Measurements from ENCODE around the gene UPK2. TPM values are rescaled to one million over a fixed set of nuclear protein-coding genes. Genes with fewer than 3 reads are reported as not detected.

Gene UPK2
- total and polyA plus RNA-seq, 2 of the 13 experiments (the other 11 are each of a cell fraction or from before 2014, with no cell fraction given), result not detected

DNA sequence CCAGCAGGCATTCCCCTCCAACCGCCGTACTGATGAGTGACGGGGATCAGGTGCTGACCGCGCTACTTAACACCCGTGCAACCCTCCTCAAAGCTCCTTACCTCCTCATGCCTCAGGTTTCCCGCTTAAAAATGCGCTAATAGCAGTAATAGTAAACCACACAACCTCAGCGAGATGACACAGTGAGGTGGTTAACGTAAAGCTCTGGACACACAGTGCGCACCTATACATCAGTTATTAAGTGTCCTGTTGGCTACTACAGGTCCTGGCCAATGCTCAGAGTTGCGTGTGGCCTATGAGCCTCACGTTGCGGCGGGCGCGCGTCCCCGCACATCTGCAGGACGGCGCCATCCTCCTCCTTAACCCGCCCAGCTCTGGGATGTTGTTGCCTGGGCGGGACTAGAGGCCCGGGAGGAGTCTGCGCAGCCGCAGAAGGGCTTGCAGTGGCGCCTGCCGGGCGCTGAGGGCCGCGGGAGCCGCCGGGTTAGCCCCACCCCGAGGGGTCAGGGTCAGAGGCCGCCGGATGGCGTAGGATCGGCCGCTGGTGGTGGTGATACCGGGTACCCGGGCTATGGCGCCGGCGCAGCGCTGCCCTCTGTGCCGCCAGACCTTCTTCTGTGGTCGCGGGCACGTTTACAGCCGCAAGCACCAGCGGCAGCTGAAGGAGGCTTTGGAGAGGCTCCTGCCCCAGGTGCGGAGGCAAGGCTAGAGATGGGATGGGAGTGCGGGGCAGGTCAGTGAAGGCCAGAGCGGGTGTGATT is 41.7 kb downstream of the UPK2 start, which contains the start of gene CENATAC (continued):
- TF ChIP-seq FOXA1 (IDR thresholded peaks at IDR 0.05), result no peak
- TF ChIP-seq FOXA1 (CRISPR knock-in tag; IDR thresholded peaks at IDR 0.05), result 0 out of 2 replicates have a peak, but pooled peaks have one; percentile 22
- TF ChIP-seq ZNF670 (CRISPR knock-in tag; IDR thresholded peaks at IDR 0.05; ENCODE audit: borderline replicate concordance), result 0 out of 2 replicates have a peak, but pooled peaks have one; percentile 34
- TF ChIP-seq ZSCAN30 (CRISPR knock-in tag; IDR thresholded peaks at IDR 0.05), result no peak
- TF ChIP-seq ZFP36L1 (CRISPR knock-in tag; IDR thresholded peaks at IDR 0.05), result peak; percentile 60
- no peak for TF ChIP-seq CREB1 (IDR thresholded peaks at IDR 0.05)
- TF ChIP-seq CREB1 (CRISPR knock-in tag; IDR thresholded peaks at IDR 0.05), result peak; percentile 50
- no peak for TF ChIP-seq TCF7 (IDR thresholded peaks at IDR 0.05; ENCODE audit: low read depth)
- TF ChIP-seq, protein P1, sequence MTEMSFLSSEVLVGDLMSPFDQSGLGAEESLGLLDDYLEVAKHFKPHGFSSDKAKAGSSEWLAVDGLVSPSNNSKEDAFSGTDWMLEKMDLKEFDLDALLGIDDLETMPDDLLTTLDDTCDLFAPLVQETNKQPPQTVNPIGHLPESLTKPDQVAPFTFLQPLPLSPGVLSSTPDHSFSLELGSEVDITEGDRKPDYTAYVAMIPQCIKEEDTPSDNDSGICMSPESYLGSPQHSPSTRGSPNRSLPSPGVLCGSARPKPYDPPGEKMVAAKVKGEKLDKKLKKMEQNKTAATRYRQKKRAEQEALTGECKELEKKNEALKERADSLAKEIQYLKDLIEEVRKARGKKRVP (CRISPR knock-in tag; IDR thresholded peaks at IDR 0.05), result peak in 1 of 2 experiments; percentile 46; a peak in 1 of 4 replicates
- TF ChIP-seq ZFP82 (CRISPR knock-in tag; IDR thresholded peaks at IDR 0.05; ENCODE audit: borderline replicate concordance), result no peak
- peak; percentile 80 for TF ChIP-seq THAP11 (CRISPR knock-in tag; IDR thresholded peaks at IDR 0.05)
- peak; percentile 38 for TF ChIP-seq PAXIP1 (CRISPR knock-in tag; conservative IDR thresholded peaks at IDR 0.05)
- TF ChIP-seq, protein P2, sequence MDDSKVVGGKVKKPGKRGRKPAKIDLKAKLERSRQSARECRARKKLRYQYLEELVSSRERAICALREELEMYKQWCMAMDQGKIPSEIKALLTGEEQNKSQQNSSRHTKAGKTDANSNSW (CRISPR knock-in tag; IDR thresholded peaks at IDR 0.05; ENCODE audit: borderline replicate concordance), result peak; percentile 79; the same call in 1 of the 2 replicates
- no peak for TF ChIP-seq HOXA9 (CRISPR knock-in tag; IDR thresholded peaks at IDR 0.05; ENCODE audit: borderline replicate concordance)
- peak; percentile 57; the same call in 1 of the 2 replicates for TF ChIP-seq ZBTB25 (CRISPR knock-in tag; IDR thresholded peaks at IDR 0.05)
- 0 out of 2 replicates have a peak, but pooled peaks have one; percentile 15 for TF ChIP-seq HNF4G (IDR thresholded peaks at IDR 0.05; ENCODE audit: borderline replicate concordance, low read depth, low read length)
- peak; percentile 18; the same call in 1 of the 2 replicates for TF ChIP-seq HNF4G (CRISPR knock-in tag; IDR thresholded peaks at IDR 0.05; ENCODE audit: borderline replicate concordance, low read depth)
- TF ChIP-seq REPIN1 (CRISPR knock-in tag; IDR thresholded peaks at IDR 0.05; ENCODE audit: borderline replicate concordance, low read depth), result no peak
- TF ChIP-seq, protein P3, sequence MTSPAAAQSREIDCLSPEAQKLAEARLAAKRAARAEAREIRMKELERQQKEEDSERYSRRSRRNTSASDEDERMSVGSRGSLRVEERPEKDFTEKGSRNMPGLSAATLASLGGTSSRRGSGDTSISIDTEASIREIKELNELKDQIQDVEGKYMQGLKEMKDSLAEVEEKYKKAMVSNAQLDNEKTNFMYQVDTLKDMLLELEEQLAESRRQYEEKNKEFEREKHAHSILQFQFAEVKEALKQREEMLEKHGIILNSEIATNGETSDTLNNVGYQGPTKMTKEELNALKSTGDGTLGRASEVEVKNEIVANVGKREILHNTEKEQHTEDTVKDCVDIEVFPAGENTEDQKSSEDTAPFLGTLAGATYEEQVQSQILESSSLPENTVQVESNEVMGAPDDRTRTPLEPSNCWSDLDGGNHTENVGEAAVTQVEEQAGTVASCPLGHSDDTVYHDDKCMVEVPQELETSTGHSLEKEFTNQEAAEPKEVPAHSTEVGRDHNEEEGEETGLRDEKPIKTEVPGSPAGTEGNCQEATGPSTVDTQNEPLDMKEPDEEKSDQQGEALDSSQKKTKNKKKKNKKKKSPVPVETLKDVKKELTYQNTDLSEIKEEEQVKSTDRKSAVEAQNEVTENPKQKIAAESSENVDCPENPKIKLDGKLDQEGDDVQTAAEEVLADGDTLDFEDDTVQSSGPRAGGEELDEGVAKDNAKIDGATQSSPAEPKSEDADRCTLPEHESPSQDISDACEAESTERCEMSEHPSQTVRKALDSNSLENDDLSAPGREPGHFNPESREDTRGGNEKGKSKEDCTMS (CRISPR knock-in tag; conservative IDR thresholded peaks at IDR 0.05), result no peak
- TF ChIP-seq BORCS8-MEF2B (CRISPR knock-in tag; IDR thresholded peaks at IDR 0.05), result peak; percentile 14; the same call in 1 of the 2 replicates
- peak; percentile 42 for TF ChIP-seq ELF1 (CRISPR knock-in tag; IDR thresholded peaks at IDR 0.05)

All from HepG2 (cell line).